Adipocyte (in vitro differentiated cells): ENCODE results near the gene ADAMTS16.

Experiments used
- DNase-seq: peaks from one replicate; pipeline ENCODE4 v3.0.0-alpha.2; 2015; ENCODE audit warnings: low read depth
- H3K27me3 ChIP-seq: replicated peaks from 2 replicates; pipeline ENCODE4 v1.7.0; 2013; ENCODE audit warnings: mild to moderate bottlenecking, low read length, moderate library complexity; ENCODE audit not compliant: control insufficient read depth, insufficient read depth
- H3K36me3 ChIP-seq: 2 replicates; pipeline ENCODE4 v1.7.0; 2013; ENCODE audit warnings: low read length, mild to moderate bottlenecking, moderate library complexity; ENCODE audit not compliant: control insufficient read depth, insufficient read depth, severe bottlenecking
- H3K4me1 ChIP-seq: 2 replicates; pipeline ENCODE4 v1.7.0; 2013; ENCODE audit warnings: mild to moderate bottlenecking, low read length, moderate library complexity; ENCODE audit not compliant: control insufficient read depth, insufficient read depth
- H3K4me3 ChIP-seq: 2 replicates; pipeline ENCODE4 v1.7.0; 2013; ENCODE audit warnings: mild to moderate bottlenecking, low read length, moderate library complexity
- H3K9ac ChIP-seq: 2 replicates; pipeline ENCODE4 v1.7.0; 2013; ENCODE audit warnings: mild to moderate bottlenecking, low read length, moderate library complexity
- H3K9me3 ChIP-seq: 2 replicates; pipeline ENCODE4 v1.7.0; 2013; ENCODE audit warnings: mild to moderate bottlenecking, low read length, moderate library complexity; ENCODE audit not compliant: control insufficient read depth

ADAMTS16 gene

GRCh38 chr5:5291357-5291756, 151.2 kb downstream of the ADAMTS16 start:
- peaks cover 8% of the 10 kb centered on the region for H3K4me1 ChIP-seq
- H3K36me3 ChIP-seq, result no peaks in the 10 kb centered on the region
- no peak overlapping the region for H3K4me3 ChIP-seq
- H3K9me3 ChIP-seq, result peaks cover 4% of the 10 kb centered on the region
- H3K27me3 ChIP-seq, result no peaks in the 10 kb centered on the region
- no peak for DNase-seq
- H3K9ac ChIP-seq, result no peak overlapping the region

- Histone ChIP-seq H3K9me3 (peaks cover 4% of the 10 kb centered on the region), H3K4me1 (peaks cover 8% of the 10 kb centered on the region), H3K27me3 (peaks cover 8% of the 10 kb centered on the region), H3K4me3 (no peak overlapping the region), H3K36me3 (no peaks in the 10 kb centered on the region), H3K9ac (no peak overlapping the region)
- no peak for DNase-seq
These were observed 152.9 kb downstream of the ADAMTS16 start for GRCh38 chr5:5293029-5293428.

DNA sequence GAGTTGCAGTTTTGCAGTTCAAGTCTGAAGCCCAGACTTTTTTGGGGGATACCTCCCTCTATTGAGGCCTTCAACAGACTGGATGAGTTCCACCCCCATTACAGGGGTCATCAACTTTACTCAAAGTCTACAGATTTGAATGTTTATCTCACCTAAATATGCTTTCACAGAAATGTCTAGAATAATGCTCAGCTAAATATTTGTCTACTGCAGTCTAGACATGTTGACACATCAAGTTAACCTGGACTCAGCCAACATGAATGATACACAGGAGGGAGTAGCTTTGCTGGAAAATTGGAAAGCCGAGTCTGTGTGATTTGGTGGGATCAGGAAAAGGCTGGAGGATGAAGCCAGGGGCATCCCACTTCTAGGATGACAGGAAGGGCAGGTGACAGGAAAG, 154.3 kb downstream of the ADAMTS16 start:
- Histone ChIP-seq H3K36me3 (no peaks in the 10 kb centered on the region), H3K4me1 (peaks cover 8% of the 10 kb centered on the region), H3K9me3 (peaks cover 4% of the 10 kb centered on the region), H3K27me3 (peaks cover 8% of the 10 kb centered on the region), H3K9ac (no peak overlapping the region), H3K4me3 (no peak overlapping the region)
- DNase-seq, result no peak

DNA sequence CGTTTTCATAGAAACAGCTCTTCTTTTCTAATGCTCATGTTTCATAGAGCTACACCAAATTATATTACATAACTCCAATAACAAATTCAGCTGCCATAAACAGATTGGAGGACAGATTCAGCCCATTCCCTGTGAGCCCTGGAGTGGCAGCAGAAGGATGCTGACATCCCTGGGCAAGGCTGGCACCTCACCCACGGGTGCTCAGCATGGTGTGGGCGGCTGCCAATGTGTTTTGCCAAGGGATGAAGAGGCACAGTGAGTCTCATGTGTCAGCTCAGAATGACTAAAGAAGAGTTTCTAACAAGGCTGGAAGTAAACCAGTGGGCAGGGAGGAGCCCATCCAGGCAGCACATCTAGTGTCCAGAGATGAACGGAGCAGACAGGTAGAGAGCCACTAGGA, 155.2 kb downstream of the ADAMTS16 start:
- H3K9ac ChIP-seq, result no peak overlapping the region
- H3K36me3 ChIP-seq, result no peaks in the 10 kb centered on the region
- H3K9me3 ChIP-seq, result peaks cover 4% of the 10 kb centered on the region
- no peak overlapping the region for H3K4me3 ChIP-seq
- DNase-seq, result no peak
- H3K4me1 ChIP-seq, result peaks cover 8% of the 10 kb centered on the region
- peaks cover 8% of the 10 kb centered on the region for H3K27me3 ChIP-seq

DNA sequence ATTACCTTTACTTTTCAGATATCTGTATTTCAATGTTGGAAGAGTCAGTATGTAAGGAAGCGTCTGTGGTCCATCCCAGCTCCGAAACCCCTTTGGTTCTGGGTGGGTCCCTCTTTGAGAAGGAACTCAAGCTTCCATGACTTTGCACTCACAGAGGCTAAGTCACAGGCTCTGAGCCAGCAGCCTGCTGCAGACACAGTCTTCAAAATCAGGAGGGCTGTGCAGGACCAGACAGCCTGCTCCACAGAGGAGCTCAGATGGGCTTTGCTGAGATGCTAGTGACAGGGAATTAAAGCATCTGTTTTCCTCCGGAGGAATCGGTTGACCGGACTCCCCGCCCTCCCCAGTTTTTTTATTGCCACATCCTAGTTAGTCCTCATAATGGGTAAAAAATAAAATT, 155.9 kb downstream of the ADAMTS16 start:
- H3K27me3 ChIP-seq, result peaks cover 8% of the 10 kb centered on the region
- H3K36me3 ChIP-seq, result no peaks in the 10 kb centered on the region
- H3K4me1 ChIP-seq, result peaks cover 3% of the 10 kb centered on the region
- H3K4me3 ChIP-seq, result no peak overlapping the region
- H3K9ac ChIP-seq, result no peak overlapping the region
- DNase-seq, result no peak
- peaks cover 4% of the 10 kb centered on the region for H3K9me3 ChIP-seq

DNA sequence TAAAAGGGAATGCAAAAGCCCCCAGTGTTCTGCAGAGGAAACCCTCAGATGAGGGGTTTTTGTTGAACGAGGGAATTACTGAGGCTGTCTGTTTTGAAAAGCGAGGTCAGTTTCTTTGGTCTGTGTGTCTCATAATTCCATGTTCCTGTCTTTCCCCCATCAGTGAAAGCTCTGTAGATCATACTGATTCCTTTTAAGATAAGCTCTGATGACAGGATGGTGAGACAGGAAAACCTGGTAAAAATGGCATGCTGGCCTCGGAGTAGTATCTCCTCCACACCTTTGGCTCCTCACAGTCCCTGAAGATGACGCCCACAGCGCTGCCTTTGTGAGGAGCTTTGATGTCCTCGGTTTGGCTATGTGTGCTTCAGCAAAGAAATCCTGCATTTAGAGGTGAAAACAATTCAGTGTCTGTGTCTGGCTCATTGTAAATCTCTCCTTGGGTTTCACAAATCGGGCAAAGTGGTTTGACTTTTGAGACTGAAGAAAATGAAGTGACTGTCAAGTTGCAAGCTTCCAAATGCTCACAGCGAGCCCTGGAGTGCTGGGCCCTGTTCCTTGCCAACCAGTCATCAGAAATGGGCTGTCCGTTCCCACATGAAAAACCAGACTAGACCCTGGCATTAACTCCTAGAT, 157.4 kb downstream of the ADAMTS16 start:
- DNase-seq, result no peak
- peaks cover 8% of the 10 kb centered on the region for H3K27me3 ChIP-seq
- H3K9me3 ChIP-seq, result peaks cover 8% of the 10 kb centered on the region
- no peak overlapping the region for H3K4me3 ChIP-seq
- no peaks in the 10 kb centered on the region for H3K4me1 ChIP-seq
- H3K36me3 ChIP-seq, result no peaks in the 10 kb centered on the region
- no peak overlapping the region for H3K9ac ChIP-seq

GRCh38 chr5:5298068-5298633, 158.0 kb downstream of the ADAMTS16 start:
- no peaks in the 10 kb centered on the region for H3K36me3 ChIP-seq
- H3K27me3 ChIP-seq, result peaks cover 8% of the 10 kb centered on the region
- no peak for DNase-seq
- no peaks in the 10 kb centered on the region for H3K4me1 ChIP-seq
- H3K4me3 ChIP-seq, result no peak overlapping the region
- H3K9ac ChIP-seq, result no peak overlapping the region
- peaks cover 8% of the 10 kb centered on the region for H3K9me3 ChIP-seq

DNA sequence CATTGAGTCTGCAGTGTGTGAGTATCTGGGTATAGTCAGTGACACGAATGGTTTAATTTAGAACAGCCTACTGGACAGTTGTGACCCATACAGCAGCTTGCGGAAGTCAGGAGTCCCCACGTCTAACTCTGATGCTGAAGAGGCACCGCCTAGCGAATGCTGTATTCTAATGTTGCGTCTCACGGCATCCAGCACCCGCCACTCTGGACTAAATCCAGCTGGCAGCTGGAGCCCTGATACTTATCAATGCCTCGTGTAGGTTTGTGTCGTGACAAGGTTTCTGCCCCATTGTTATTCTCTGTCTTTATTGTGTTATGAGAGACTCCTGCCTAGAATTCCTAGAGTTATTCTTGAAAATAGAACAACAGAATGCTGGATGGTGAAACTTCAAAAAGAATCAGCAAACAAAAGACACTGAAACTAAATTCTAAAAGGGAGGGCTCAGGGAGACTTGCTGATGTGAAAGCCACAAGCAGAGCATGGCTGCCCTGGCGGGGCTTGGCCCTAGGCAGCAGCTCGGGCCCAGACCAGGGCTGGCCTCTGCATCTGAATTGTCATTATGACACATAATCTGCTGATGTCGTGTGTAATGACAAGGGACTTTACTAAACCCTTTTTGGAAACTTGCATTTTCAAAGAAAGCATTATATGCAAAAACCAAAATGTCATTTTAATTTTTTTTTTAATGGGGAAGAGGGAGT, 158.9 kb downstream of the ADAMTS16 start:
- no peak for DNase-seq
- Histone ChIP-seq H3K4me1 (no peaks in the 10 kb centered on the region), H3K27me3 (peaks cover 8% of the 10 kb centered on the region), H3K4me3 (no peak overlapping the region), H3K36me3 (no peaks in the 10 kb centered on the region), H3K9ac (no peak overlapping the region), H3K9me3 (peaks cover 6% of the 10 kb centered on the region)

- Histone ChIP-seq H3K4me3 (no peak overlapping the region), H3K27me3 (peaks cover 13% of the 10 kb centered on the region), H3K9me3 (peaks cover 4% of the 10 kb centered on the region), H3K36me3 (no peaks in the 10 kb centered on the region), H3K4me1 (no peaks in the 10 kb centered on the region), H3K9ac (no peak overlapping the region)
- DNase-seq, result no peak
These were observed 161.0 kb downstream of the ADAMTS16 start for GRCh38 chr5:5301176-5301575.

GRCh38 chr5:5302201-5302600, 162.1 kb downstream of the ADAMTS16 start:
- no peak for DNase-seq
- Histone ChIP-seq H3K27me3 (peaks cover 9% of the 10 kb centered on the region), H3K4me1 (peaks cover 9% of the 10 kb centered on the region), H3K9ac (no peak overlapping the region), H3K9me3 (peaks cover 4% of the 10 kb centered on the region), H3K4me3 (no peak overlapping the region), H3K36me3 (no peaks in the 10 kb centered on the region)

GRCh38 chr5:5303242-5303641, 163.1 kb downstream of the ADAMTS16 start:
- peaks cover 5% of the 10 kb centered on the region for H3K27me3 ChIP-seq
- H3K9me3 ChIP-seq, result peaks cover 4% of the 10 kb centered on the region
- no peak for DNase-seq
- no peaks in the 10 kb centered on the region for H3K36me3 ChIP-seq
- no peak overlapping the region for H3K9ac ChIP-seq
- peaks cover 9% of the 10 kb centered on the region for H3K4me1 ChIP-seq
- H3K4me3 ChIP-seq, result no peak overlapping the region
